GM21526 (cell line): ENCODE data around the gene KDM5C.

Experiments
- ATAC-seq: cut with Tn5 transposase; IDR thresholded peaks from one replicate; pipeline ENCODE4 v1.9.1; 2021; ENCODE audit warnings: moderate library complexity; ENCODE audit not compliant: unreplicated experiment, low FRiP score

Gene KDM5C

GRCh38 chrX:53224860-53225797 is at the start of gene KDM5C:
Gene KDM5C (minus strand): TSS chrX:53225207. CDS start chrX:53224889, 318 bp downstream.
- ATAC-seq = peak; percentile 59

GRCh38 chrX:53272808-53273337 is 47.9 kb upstream of the KDM5C start:
- no peak for ATAC-seq

- ATAC-seq = no peak
Measured at GRCh38 chrX:53269536-53270107, 44.6 kb upstream of the KDM5C start.

GRCh38 chrX:53268173-53268572 is 43.2 kb upstream of the KDM5C start:
- ATAC-seq = no peak

- no peak for ATAC-seq
Measured at GRCh38 chrX:53266914-53267313, 41.9 kb upstream of the KDM5C start.

GRCh38 chrX:53265771-53266574 is 41.0 kb upstream of the KDM5C start:
- ATAC-seq = no peak

- ATAC-seq = no peak
Measured at GRCh38 chrX:53263597-53264094, 38.6 kb upstream of the KDM5C start.

GRCh38 chrX:53262918-53263394 is 37.9 kb upstream of the KDM5C start:
- ATAC-seq = no peak

GRCh38 chrX:53262189-53262917 is 37.3 kb upstream of the KDM5C start:
- no peak for ATAC-seq

GRCh38 chrX:53261355-53261972 is 36.5 kb upstream of the KDM5C start:
- no peak for ATAC-seq

GRCh38 chrX:53260836-53261235 is 35.8 kb upstream of the KDM5C start:
- no peak for ATAC-seq

- ATAC-seq = no peak
Measured at GRCh38 chrX:53257670-53258423, 32.8 kb upstream of the KDM5C start.

- ATAC-seq = no peak
Measured at GRCh38 chrX:53257166-53257565, 32.2 kb upstream of the KDM5C start.

- no peak for ATAC-seq
Measured at GRCh38 chrX:53256446-53257041, 31.5 kb upstream of the KDM5C start.

- ATAC-seq = no peak
Measured at GRCh38 chrX:53255738-53256191, 30.8 kb upstream of the KDM5C start.

GRCh38 chrX:53254570-53255461 is 29.8 kb upstream of the KDM5C start:
- ATAC-seq = no peak

- no peak for ATAC-seq
Measured at GRCh38 chrX:53253293-53254020, 28.4 kb upstream of the KDM5C start.
